Psoas muscle (tissue), 8 donors: ENCODE results near the gene PLEKHN1. TPM values are rescaled to one million over a fixed set of nuclear protein-coding genes. Genes with fewer than 3 reads are reported as not detected.

Source experiments
- ATAC-seq, 4 donors: fragments of 200-7000 bp; cut with Tn5 transposase; one replicate each; pipeline ENCODE4 v1.9.1; 2020; ENCODE audit warnings: moderate library complexity in 3 of 4, mild to moderate bottlenecking in 2 of 4
- DNase-seq, 2 donors: peaks; one replicate each; pipeline ENCODE4 v3.0.0-alpha.2; 2020
- H3K27ac ChIP-seq: fragments of 200-600 bp; one replicate; pipeline ENCODE4 v1.8.0; 2022
- H3K27me3 ChIP-seq, 3 donors: fragments of 200-600 bp in 1 of 3; one replicate each; pipeline versions ENCODE4 v1.6.1 to v1.8.0; 2013 to 2022; ENCODE audit warnings: low read length in 2 of 3, mild to moderate bottlenecking in 2 of 3, moderate library complexity in 1 of 3; ENCODE audit not compliant: insufficient read depth in 3 of 3
- H3K36me3 ChIP-seq, 2 donors: fragments of 200-600 bp in 1 of 2; one replicate each; pipeline versions ENCODE4 v1.6.1 to v1.8.0; 2013 to 2022; ENCODE audit warnings: low read depth in 1 of 2, mild to moderate bottlenecking in 1 of 2, moderate library complexity in 1 of 2; ENCODE audit not compliant: insufficient read depth in 1 of 2
- H3K4me1 ChIP-seq: fragments of 200-600 bp; one replicate; pipeline ENCODE4 v1.8.0; 2022
- H3K4me3 ChIP-seq: fragments of 200-600 bp; one replicate; pipeline ENCODE4 v1.8.0; 2022; ENCODE audit warnings: mild to moderate bottlenecking
- H3K9me3 ChIP-seq: fragments of 200-600 bp; one replicate; pipeline ENCODE4 v1.8.0; 2022
- CTCF ChIP-seq: fragments of 200-600 bp; IDR thresholded peaks from one replicate; pipeline ENCODE4 v1.8.0; 2022; ENCODE audit warnings: antibody characterized with exemption
- WGBS, 3 donors: extraction: QIAGEN DNeasy Blood & Tissue Kit; methylation state at CpG; one replicate each; pipeline versions ENCODE4 v1.1.6 to v1.1.7; 2013; 5-methylcytosine and 5-hydroxymethylcytosine counted together
- intact Hi-C, 2 donors: fragments of 100-400 bp; cut with DNase I; formaldehyde crosslinking; loops; one replicate each; pipeline versions ENCODE4 v1.11.0 to v1.14.2; 2022
- polyA plus RNA-seq, 3 donors: library from polyadenylated mRNA; stranded (reverse); fragments of 200-250 nt; gene quantifications; one replicate each; pipeline ENCODE4 v1.2.3, GENCODE V29; 2013
- total RNA-seq, 4 donors: library from RNA; stranded (reverse); fragmentation: NEBNext Ultra II Directional in 2 of 4; extraction: Animal tissue kit (Norgen Biotek cat#: 25700) in 2 of 4; gene quantifications; one replicate each; pipeline versions ENCODE4 v1.2.1 to v1.2.4, GENCODE V29; 2021 to 2023
- donor health status: healthy with polysubstance abuse.
- donor health status: DM: no; HTN: no; CAD: no; lungs with moderate emphysema.
- donor health status: Bipolar disorder and iron deficiency.
- donor health status: healthy.
- donor health status: DM: yes; HTN: yes; CAD: no.
- donor health status: DM: no; HTN: no; CAD: no.
- donor health status: DM: no; HTN: no; CAD: no.
- donor health status: DM: yes; HTN: yes; CAD: no.

PLEKHN1 gene
- total and polyA plus RNA-seq, 7 donors: 0.03 TPM; not detected in 6

- no peaks in the 10 kb centered on the region for H3K9me3 ChIP-seq
- intact Hi-C loops: no loop called here
- ATAC-seq: peak; percentile 2 to 30 (median 22)
- 21 to 29% (median 27%) methylated on average over 43 to 57 of the region's 57 CpGs for WGBS, 3 donors
- DNase-seq: peak in 1 of 2 donors; percentile 68
- H3K27me3 ChIP-seq: no peaks in the 10 kb centered on the region
- H3K27ac ChIP-seq: no peak overlapping the region
- no peak for TF ChIP-seq CTCF
- peaks cover 2 to 33% of the 10 kb centered on the region in 2 donors for H3K36me3 ChIP-seq
- peaks cover 17% of the 10 kb centered on the region for H3K4me1 ChIP-seq
- peak overlapping the region; percentile 86 for H3K4me3 ChIP-seq
These were observed 6.4 kb upstream of the PLEKHN1 start for GRCh38 chr1:959731-960362.

- DNase-seq (peak; percentile 86 to 88), ATAC-seq (peak; percentile 53 to 77 (median 64))
- Histone ChIP-seq H3K9me3 (no peaks in the 10 kb centered on the region), H3K27ac (no peak within 1 kb of the TSS), H3K27me3 (no peaks in the 10 kb centered on the region), H3K4me3 (peak within 1 kb of the TSS; percentile 86), H3K36me3 (peaks cover 0 to 26% of the 10 kb centered on the region in 2 donors), H3K4me1 (peaks cover 17% of the 10 kb centered on the region)
- 0 to 1% (median 0%) methylated on average over 29 to 109 of the region's 109 CpGs for WGBS, 3 donors
- intact Hi-C loops: no loop called here
- TF ChIP-seq CTCF: no peak
These were observed 5.7 kb upstream of the PLEKHN1 start, which contains the start of gene KLHL17 for GRCh38 chr1:960363-961131. Gene KLHL17, plus strand, starts transcription at chr1:960584. Its CDS starts 110 bp downstream, at chr1:960694.

GRCh38 chr1:961132-961669 lies 5.1 kb upstream of the PLEKHN1 start:
- H3K27me3 ChIP-seq: peaks cover 0 to 4% (median 0%) of the 10 kb centered on the region in 3 donors
- 29 to 47% (median 39%) methylated on average over 31 to 56 of the region's 56 CpGs for WGBS, 3 donors
- peaks cover 0 to 19% of the 10 kb centered on the region in 2 donors for H3K36me3 ChIP-seq
- peak overlapping the region; percentile 86 for H3K4me3 ChIP-seq
- no peak overlapping the region for H3K27ac ChIP-seq
- intact Hi-C loops: no loop called here
- H3K4me1 ChIP-seq: peaks cover 21% of the 10 kb centered on the region
- ATAC-seq: no peak
- H3K9me3 ChIP-seq: no peaks in the 10 kb centered on the region
- no peak for TF ChIP-seq CTCF
- no peak for DNase-seq

- intact Hi-C loops: no loop called here
- no peak overlapping the region for H3K27ac ChIP-seq
- H3K9me3 ChIP-seq: no peaks in the 10 kb centered on the region
- H3K36me3 ChIP-seq: peaks cover 0 to 12% of the 10 kb centered on the region in 2 donors
- no peak overlapping the region for H3K4me3 ChIP-seq
- no peak for ATAC-seq
- no peak for DNase-seq
- TF ChIP-seq CTCF: no peak
- peaks cover 0 to 16% (median 3%) of the 10 kb centered on the region in 3 donors for H3K27me3 ChIP-seq
- H3K4me1 ChIP-seq: peaks cover 28% of the 10 kb centered on the region
- 93 to 95% (median 94%) methylated on average over 55 to 57 of the region's 57 CpGs for WGBS, 3 donors
These were observed 3.6 kb upstream of the PLEKHN1 start for GRCh38 chr1:962381-963300.
